Measurements from ENCODE around the gene STUM.

DNA sequence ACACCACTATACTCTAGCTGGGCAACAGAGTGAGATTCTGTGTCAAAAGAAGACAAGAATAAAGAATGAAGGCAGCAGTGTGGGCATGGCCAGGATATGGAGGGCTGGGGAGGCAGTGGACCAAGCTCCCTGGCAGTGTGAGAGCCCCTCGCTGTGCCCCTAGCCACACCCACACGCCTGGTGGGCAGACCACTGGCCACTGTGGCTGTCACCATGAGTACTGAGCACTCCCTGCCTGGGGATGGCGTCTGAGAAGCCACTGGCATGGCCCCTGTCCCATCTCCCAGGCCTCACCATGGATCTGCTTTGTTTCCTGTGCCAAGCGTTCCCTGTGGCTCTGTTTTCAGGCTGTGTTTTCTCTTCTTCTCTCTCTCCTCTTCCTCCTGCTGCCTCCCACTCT is 51.7 kb downstream of the STUM start:
- no peak for TF ChIP-seq EZH2 (IDR thresholded peaks at IDR 0.05; ENCODE audit: low read length)
- TF ChIP-seq, protein P1, sequence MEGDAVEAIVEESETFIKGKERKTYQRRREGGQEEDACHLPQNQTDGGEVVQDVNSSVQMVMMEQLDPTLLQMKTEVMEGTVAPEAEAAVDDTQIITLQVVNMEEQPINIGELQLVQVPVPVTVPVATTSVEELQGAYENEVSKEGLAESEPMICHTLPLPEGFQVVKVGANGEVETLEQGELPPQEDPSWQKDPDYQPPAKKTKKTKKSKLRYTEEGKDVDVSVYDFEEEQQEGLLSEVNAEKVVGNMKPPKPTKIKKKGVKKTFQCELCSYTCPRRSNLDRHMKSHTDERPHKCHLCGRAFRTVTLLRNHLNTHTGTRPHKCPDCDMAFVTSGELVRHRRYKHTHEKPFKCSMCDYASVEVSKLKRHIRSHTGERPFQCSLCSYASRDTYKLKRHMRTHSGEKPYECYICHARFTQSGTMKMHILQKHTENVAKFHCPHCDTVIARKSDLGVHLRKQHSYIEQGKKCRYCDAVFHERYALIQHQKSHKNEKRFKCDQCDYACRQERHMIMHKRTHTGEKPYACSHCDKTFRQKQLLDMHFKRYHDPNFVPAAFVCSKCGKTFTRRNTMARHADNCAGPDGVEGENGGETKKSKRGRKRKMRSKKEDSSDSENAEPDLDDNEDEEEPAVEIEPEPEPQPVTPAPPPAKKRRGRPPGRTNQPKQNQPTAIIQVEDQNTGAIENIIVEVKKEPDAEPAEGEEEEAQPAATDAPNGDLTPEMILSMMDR (optimal IDR thresholded peaks at IDR 0.05 in 1 of 3, IDR thresholded peaks at IDR 0.05 in 1 of 3, conservative IDR thresholded peaks at IDR 0.05 in 1 of 3; ENCODE audit: extremely low read depth in 1 of 3, insufficient read depth in 2 of 3, low read length in 3 of 3) = no peak

Data from keratinocyte (primary cell).